Testis (tissue), 2 donors: Measurements from ENCODE around the gene SPEF2.

Experiments
- CTCF ChIP-seq, 3 experiments: fragments of 450-650 bp in 2 of 3; fragments of 200-600 bp in 1 of 3; sonication (generic) in 1 of 3; IDR thresholded peaks; one replicate each; pipeline ENCODE4 v1.5.1; 2016 to 2019; ENCODE audit warnings: antibody characterized with exemption in 3 of 3, mild to moderate bottlenecking in 2 of 3, moderate library complexity in 1 of 3
- POLR2A ChIP-seq: fragments of 450-650 bp; IDR thresholded peaks from one replicate; pipeline ENCODE4 v1.6.1; 2017; ENCODE audit warnings: antibody characterized with exemption, mild to moderate bottlenecking, moderate library complexity

- no peak for TF ChIP-seq CTCF (IDR thresholded peaks at IDR 0.05)
- no peak for TF ChIP-seq POLR2A
Observed at GRCh38 chr5:35617060-35617434, 616 bp upstream of the SPEF2 start.
